RKO (cell line): ENCODE results near the gene C19orf38.
A peak's percentile ranks its signal among the peaks of the same experiment; 100 is the strongest.
"Not testable (repeated sequence)": the region's sequence is repeated elsewhere in the genome, so short reads cannot be mapped to it uniquely, and the experiment has no call there.

Source experiments
- DNase-seq: peaks from one replicate; pipeline ENCODE4 v3.0.0-alpha.2; 2016; ENCODE audit warnings: low spot score

Gene C19orf38

GRCh38 chr19:10876459-10877240, 28.4 kb downstream of the C19orf38 start:
- DNase-seq, result peak; percentile 45

GRCh38 chr19:10877608-10878007, 29.4 kb downstream of the C19orf38 start:
- not testable (repeated sequence) for DNase-seq

- DNase-seq, result no peak
Observed at GRCh38 chr19:10878253-10878652, 30.0 kb downstream of the C19orf38 start.

- no peak for DNase-seq
Observed at GRCh38 chr19:10881403-10882107, 33.3 kb downstream of the C19orf38 start.

- DNase-seq, result no peak
Observed at GRCh38 chr19:10882108-10882457, 33.9 kb downstream of the C19orf38 start.

- peak; percentile 33 for DNase-seq
Observed at GRCh38 chr19:10884274-10884673, 36.1 kb downstream of the C19orf38 start.

- DNase-seq, result no peak
Observed at GRCh38 chr19:10885201-10886169, 37.3 kb downstream of the C19orf38 start.

- no peak for DNase-seq
Observed at GRCh38 chr19:10887616-10888367, 39.6 kb downstream of the C19orf38 start.

- no peak for DNase-seq
Observed at GRCh38 chr19:10888421-10888866, 40.2 kb downstream of the C19orf38 start.

- no peak for DNase-seq
Observed at GRCh38 chr19:10889880-10890279, 41.7 kb downstream of the C19orf38 start.

- DNase-seq, result no peak
Observed at GRCh38 chr19:10891405-10892086, 43.3 kb downstream of the C19orf38 start.

- no peak for DNase-seq
Observed at GRCh38 chr19:10892256-10892655, 44.0 kb downstream of the C19orf38 start.

GRCh38 chr19:10894911-10895213, 46.6 kb downstream of the C19orf38 start:
- DNase-seq, result no peak

- DNase-seq, result no peak
Observed at GRCh38 chr19:10895363-10895762, 47.1 kb downstream of the C19orf38 start.

GRCh38 chr19:10895920-10896319, 47.7 kb downstream of the C19orf38 start:
- no peak for DNase-seq

GRCh38 chr19:10896851-10897526, 48.8 kb downstream of the C19orf38 start:
- DNase-seq, result no peak

GRCh38 chr19:10898633-10899032, 50.4 kb downstream of the C19orf38 start:
- DNase-seq, result no peak

GRCh38 chr19:10899151-10899653, 51.0 kb downstream of the C19orf38 start:
- DNase-seq, result no peak

GRCh38 chr19:10907925-10908324, 59.7 kb downstream of the C19orf38 start:
- no peak for DNase-seq

- no peak for DNase-seq
Observed at GRCh38 chr19:10908380-10908960, 60.3 kb downstream of the C19orf38 start.
